Measurements from ENCODE around the gene CAVIN1. TPM values are rescaled to one million over a fixed set of nuclear protein-coding genes. Genes with fewer than 3 reads are reported as not detected.
A peak's percentile ranks its signal among the peaks of the same experiment; 100 is the strongest.
"Not testable (repeated sequence)": the region's sequence is repeated elsewhere in the genome, so short reads cannot be mapped to it uniquely, and the experiment has no call there.

Gene CAVIN1
- total RNA-seq, 1 donor from 2014 or later = 358 TPM

DNA sequence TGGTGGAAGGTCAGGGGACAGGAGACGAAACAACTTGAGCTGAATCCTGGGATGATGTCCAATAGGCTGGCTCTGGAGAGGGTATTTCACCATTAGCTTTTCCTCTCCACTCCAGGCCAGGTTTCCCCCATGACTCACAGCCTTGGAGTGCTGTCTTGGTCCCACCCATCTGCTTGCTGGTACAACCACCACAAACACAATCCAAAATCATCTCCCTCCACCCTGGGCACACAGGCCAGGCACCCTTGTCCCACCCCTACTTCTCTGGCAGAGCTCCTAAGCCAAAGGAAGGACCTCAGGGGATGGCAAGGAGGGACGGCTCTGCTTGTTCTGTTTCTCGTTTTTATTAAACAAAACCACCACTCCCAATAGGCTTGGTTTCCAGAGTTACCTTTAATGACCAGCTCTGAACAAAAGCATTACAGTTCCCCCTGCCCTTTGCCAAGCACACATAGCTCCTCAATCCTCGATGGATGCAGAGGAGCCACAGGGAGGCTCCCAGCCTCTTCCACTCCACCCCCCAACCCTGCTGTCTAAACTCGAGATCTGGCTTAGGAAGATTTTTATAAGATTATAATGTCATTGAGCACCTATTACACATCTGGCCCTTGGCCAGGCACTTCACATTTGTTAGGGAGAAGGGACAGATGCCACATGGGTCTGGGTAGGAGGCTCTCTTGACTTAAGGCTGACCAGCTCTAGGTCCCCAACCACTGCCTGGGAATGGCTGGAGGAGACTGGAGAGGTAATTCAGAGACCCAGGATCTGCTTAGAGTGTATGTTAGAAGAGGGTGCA lies 13.3 kb downstream of the CAVIN1 start:
- DNase-seq (ENCODE audit: low spot score) = no peak
- intact Hi-C loops (cut with DNase I) = loop anchor here (2.0 to 5.0 kb wide), 2 partner anchors 13 to 108 kb away; partner anchors contain the start of gene CAVIN1

DNA sequence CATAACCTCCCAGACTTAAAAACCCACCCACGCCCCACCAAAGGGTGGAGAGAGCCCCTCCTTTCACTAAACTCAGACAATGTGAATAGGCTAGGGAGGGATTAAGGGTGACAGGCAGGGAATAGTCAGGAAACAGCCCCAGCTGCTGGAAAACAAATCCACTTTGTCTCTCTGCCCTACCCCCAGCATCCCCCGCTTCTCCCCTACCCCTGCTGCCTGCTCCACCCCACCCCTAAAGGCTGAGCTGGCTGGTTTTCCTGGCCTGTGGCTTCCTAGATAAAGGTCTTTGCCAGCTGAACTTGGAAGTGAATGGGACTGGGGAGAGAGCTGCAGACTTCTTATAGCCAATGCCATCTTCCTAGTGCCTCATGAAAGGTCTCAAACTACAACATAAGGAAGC lies 15.0 kb downstream of the CAVIN1 start:
- DNase-seq (ENCODE audit: low spot score) = peak; percentile 80

DNA sequence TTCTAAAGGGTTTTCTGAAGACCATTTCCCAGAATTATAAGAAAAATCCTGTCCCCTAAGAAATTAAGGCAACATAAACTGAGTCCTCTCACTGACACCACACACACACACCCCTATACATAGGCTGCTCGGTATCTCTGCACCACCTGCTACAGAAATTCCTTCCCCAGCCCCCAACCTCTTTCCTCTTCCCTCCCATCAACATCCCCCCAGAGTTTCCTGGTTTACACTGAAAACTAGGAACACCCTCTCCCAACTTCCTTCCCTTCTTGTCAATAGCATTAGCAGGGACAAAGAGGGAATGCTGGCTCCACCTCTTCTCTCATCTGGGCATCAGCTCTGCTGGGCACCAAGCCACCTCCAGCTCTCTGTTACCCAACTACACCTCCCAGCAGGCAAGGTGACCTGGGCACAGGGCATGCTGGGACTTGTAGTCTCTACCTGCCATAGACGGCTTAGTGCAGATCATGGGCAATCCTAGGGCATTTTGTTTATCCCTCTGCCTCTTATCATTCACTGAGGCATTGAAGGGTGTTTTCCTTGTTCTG lies 15.7 kb downstream of the CAVIN1 start:
- peak; percentile 89 for DNase-seq (ENCODE audit: low spot score)
- intact Hi-C loops (cut with DNase I) = loop anchor here (2.0 to 5.0 kb wide), 3 partner anchors 19 to 110 kb away; partner anchors contain the start of gene STAT3

More for the DNA sequence above, 15.0 kb downstream of the CAVIN1 start:
- intact Hi-C loops (cut with DNase I) = loop anchor here (2.0 to 5.0 kb wide), 2 partner anchors 15 to 109 kb away; partner anchors contain the start of gene CAVIN1

DNA sequence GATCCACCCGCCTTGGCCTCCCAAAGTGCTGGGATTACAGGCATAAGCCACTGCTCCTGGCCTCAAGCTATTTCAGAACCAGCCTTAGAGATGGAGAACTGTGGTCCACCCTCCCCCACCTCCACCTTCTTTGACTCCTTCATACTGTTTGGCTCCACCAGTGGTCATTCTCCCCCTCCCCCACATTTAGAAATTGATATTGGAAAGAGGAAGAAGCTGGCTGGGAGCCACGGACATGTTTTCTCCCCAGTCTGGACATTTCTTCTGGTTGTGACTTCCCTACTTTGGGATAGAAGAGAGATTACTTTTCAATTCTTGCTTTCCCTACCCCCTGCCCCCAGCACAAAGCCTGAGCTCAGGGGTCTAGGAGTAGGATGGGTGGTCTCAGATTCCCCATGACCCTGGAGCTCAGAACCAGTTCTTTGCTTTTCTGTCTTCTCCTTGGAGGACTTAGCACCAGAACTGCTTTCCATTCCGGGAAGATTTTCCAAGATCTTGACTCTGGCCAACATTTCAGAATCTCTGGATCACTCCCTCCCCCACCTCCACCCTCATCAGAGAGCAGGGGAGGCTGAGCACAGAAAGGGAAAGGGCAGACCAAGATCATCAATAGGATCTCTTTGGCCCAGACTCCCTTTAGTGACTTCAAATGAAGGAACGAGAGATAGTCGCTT lies 16.3 kb downstream of the CAVIN1 start:
- DNase-seq (ENCODE audit: low spot score) = no peak
- intact Hi-C loops (cut with DNase I) = loop anchor here (2.0 to 5.0 kb wide), 3 partner anchors 18 to 111 kb away; partner anchors contain the start of gene STAT3

DNA sequence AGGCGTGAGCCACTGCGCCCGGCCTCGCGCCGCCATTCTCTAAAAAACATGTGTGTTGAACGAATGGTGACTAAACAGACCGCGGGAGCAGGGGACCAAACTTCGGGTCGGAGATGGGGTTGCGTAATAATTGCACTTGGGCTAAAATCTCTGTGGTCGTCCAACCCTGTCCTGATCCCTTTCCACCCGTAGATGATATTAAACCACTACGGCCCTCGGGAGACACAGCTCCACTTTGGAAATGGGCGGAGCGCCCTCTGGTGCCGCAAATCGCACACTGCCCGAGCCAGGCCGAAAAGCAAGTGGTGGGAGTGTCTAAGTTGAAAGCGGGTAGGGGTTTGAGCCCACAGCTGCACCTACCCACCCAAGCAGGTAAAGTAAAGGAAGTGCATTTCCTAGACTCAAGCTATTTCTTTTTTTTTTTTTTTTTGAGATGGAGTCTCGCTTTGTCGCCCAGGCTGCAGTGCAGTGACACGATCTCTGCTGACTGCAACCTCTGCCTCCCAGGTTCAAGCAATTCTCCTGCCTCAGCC lies 17.0 kb downstream of the CAVIN1 start:
- intact Hi-C loops (cut with DNase I) = loop anchor here (2.0 to 5.0 kb wide), 3 partner anchors 17 to 111 kb away; partner anchors contain the start of gene STAT3
- peak; percentile 92 for DNase-seq (ENCODE audit: low spot score)

DNA sequence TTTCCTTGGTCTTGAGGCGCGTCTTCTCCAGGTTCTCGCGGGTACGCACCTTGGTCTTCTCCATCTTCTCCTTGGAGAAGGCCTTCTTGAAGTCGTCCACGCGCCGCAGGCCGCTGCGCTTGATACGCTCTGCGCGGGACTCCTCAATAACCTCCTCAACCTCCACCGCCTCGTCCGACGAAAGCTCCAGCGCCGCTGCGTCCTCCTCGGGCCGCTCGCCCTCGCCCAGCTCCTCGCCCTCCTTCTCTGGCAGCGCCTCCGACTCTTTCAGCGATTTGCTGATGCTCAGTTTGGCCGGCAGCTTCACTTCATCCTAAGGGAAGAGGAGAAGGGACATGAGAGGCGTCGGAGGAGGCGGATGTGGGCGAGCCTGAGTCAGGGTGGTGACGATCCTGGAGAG lies 18.0 kb downstream of the CAVIN1 start:
- no peak for DNase-seq (ENCODE audit: low spot score)

DNA sequence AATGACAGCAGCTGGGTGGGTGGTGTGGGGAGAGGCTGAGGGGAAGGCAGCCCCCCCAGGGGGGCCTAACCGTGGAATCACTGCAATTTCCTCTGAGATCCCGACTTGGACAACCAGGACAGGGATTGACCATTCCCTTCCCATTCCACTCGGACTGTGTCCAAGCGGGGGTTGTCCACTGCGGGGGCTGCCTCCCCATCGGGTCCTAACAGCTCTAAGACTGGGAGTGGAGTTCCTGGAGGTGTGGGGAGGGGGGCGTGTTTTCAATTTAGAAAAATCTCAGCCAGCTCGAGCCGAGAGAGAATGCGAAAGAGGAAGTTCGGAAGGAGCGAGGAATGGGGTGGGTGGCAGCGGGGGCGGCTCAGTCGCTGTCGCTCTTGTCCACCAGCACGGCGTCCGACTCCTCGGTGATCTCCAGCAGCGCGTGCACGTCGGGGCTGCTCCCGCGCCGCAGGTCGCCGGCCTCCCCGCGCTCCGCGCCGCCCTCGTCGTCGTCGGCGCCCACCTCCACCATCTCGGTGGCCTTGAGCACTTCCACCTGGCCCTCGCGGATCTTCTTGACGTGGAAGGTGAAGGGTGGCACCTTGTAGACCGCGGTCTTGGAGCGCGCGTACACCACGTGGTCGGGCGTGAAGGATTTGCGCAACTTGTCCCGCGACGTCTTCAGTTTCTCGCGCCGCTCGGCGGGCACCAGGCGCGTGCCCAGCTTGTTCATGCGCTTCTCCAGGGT lies 18.6 kb downstream of the CAVIN1 start:
- no peak for DNase-seq (ENCODE audit: low spot score)

More for the DNA sequence above, 18.0 kb downstream of the CAVIN1 start:
- intact Hi-C loops (cut with DNase I) = loop anchor here (5.0 kb wide), 1 partner anchor 112 kb away; no protein-coding TSS in a partner anchor

DNA sequence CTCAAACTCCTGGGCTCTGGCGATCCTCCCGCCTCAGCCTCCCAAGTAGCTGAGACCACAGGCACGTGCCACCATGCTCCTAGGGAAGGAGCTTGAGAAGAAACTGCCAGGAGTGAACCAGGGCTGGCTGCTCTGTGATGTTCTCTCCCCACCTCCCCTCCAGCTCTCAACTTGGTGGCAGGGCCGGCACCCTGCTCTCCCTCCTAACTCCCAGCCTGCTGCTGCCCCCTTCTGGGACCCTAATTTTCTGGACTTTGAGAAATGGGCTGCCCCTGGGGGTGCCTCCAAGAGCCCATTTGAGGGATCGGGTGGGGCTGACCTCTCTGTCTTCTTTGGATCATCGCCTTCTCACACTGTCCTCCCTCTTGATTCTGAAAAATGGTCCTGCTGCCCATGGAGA lies 19.9 kb downstream of the CAVIN1 start:
- intact Hi-C loops (cut with DNase I) = no loop called here
- DNase-seq (ENCODE audit: low spot score) = no peak

More for the DNA sequence above, 18.6 kb downstream of the CAVIN1 start:
- intact Hi-C loops (cut with DNase I) = loop anchor here (5.0 kb wide), 1 partner anchor 113 kb away; no protein-coding TSS in a partner anchor

DNA sequence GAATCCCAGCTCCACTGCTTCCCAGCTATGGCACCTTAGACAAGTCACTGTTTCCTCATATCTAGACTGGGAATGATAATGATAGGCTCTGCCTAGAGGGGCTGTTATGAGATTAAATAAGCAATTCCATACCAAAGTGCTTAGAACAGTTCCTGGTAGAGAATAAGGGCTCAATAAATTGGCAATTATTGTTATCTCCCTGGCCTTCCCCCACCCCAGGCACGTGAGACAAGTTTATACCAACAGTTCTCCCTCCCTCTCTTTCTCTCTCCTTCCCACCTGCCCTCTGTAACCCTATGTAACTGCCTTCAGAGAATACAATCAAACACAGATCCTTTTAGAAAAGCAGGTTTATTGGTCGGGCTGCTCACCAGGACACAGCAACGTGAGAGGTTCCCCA lies 20.9 kb downstream of the CAVIN1 start:
- intact Hi-C loops (cut with DNase I) = no loop called here

DNA sequence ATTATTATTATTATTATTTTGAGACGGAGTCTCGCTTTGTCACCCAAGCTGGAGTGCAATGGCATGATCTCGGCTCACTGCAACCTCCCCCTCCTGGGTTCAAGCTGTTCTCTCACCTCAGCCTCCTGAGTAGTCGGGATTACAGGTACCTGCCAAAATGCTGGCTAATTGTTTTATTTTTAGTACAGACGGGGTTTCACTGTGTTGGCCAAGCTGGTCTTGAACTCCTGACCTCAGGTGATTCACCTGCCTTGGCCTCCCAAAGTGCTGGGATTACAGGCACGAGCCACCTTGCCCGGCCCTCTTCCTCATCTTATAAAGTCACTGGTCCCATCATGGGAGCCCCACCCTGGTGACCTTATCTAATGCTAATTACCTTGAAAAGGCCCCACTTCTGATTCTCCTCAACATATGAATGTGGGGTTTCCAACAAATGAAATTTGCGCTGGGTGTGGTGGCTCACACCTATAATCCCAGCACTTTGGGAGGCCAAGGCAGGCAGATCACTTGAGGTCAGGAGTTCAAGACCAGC lies 22.1 kb downstream of the CAVIN1 start:
- DNase-seq (ENCODE audit: low spot score); intact Hi-C loops (cut with DNase I): not testable (repeated sequence)

More for the DNA sequence above, 20.9 kb downstream of the CAVIN1 start:
- no peak for DNase-seq (ENCODE audit: low spot score)

DNA sequence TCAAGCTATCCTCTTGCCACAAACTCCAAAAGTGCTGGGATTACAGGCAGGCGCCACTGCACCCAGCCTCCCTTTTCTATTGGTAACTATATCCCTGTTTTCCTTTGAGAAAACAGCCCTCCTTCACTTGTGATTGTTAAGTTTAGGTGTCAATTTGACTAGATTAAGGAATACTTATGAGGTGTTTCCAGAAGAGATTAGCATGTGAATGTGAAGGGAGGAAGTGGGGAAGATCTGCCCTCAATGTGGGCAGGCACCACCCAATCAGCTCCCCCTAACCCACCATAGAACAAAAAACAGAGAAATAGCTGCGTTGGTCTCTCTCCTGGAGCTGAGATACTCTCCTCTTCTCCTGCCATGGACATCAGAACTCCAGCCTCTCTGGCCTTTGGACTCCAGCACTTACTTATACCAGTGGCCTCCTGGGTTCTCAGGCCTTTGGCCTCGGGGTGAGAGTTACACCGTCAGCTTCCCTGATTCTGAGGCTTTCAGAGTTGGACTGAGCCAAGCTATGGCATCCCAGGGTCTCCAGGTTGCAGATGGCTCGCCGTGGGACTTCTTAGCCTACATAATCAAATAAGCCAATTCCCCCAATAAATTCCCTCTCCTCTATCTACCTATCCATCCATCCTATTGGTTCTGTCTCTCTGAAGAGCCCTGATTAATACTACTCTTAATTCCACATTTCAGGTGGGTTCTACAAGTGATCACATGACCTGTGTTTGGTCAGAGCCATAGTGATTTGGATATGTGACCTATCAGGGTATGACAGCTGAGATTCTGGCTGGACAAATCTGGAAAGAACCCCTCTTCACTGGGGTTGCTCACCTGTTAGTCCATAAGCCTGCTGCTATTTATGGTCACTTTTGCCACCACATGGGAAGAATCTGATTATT lies 22.9 kb downstream of the CAVIN1 start:
- intact Hi-C loops (cut with DNase I) = no loop called here
- no peak for DNase-seq (ENCODE audit: low spot score)

DNA sequence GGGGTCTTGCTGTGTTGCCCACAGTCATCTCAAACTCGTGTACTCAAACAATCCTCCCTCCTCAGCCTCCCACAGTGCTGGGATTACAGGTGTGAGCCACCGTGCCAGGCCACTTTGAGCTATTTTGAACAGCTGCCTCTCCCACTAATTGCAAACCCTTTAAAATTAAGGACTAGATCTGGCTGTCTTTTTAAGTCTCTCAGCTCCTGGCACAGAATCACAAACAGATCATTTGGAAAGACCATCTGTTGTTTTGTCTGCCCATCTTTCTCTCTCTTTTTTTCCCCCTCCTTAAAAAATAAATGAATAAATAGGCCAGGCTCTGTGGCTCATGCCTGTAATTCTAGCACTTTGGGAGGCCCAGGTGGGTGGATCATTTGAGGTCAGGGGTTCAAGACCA lies 23.9 kb downstream of the CAVIN1 start:
- no peak for DNase-seq (ENCODE audit: low spot score)
- intact Hi-C loops (cut with DNase I) = no loop called here

DNA sequence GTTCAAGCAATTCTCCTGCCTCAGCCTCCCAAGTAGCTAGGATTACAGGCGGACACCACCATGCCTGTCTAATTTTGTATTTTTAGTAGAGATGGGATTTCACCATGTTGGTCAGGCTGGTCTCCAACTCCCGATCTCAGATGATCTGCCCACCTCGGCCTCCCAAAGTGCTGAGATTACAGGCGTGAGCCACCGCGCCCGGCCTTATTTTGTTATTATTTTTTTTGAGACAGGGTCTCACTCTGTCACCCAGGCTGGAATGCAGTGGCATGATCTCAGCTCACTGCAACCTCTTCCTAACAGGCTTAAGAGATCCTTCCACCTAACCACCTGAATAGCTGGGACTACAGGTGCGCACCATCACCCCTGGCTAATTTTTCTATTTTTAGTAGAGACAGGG lies 27.5 kb downstream of the CAVIN1 start:
- DNase-seq (ENCODE audit: low spot score); intact Hi-C loops (cut with DNase I): not testable (repeated sequence)

DNA sequence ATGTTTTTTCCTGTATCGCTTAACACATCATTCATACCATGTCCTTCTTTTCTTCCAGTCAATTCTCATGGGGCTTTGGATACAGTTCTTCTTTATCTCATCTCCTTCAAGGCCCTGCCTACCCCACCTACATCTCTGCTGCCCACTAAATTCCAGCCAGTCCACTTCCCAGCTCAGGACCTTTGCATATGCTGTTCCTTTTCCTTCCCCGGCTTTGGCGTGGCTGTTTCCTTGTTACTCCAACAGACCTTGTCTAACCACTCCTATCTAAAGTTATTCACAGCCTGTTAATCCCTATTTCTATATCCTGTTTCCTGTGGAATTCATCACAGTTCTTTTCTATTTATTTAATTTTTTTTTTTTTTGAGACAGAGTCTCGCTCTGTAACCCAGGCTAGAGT lies 28.2 kb downstream of the CAVIN1 start:
- intact Hi-C loops (cut with DNase I) = no loop called here
- DNase-seq (ENCODE audit: low spot score) = no peak

DNA sequence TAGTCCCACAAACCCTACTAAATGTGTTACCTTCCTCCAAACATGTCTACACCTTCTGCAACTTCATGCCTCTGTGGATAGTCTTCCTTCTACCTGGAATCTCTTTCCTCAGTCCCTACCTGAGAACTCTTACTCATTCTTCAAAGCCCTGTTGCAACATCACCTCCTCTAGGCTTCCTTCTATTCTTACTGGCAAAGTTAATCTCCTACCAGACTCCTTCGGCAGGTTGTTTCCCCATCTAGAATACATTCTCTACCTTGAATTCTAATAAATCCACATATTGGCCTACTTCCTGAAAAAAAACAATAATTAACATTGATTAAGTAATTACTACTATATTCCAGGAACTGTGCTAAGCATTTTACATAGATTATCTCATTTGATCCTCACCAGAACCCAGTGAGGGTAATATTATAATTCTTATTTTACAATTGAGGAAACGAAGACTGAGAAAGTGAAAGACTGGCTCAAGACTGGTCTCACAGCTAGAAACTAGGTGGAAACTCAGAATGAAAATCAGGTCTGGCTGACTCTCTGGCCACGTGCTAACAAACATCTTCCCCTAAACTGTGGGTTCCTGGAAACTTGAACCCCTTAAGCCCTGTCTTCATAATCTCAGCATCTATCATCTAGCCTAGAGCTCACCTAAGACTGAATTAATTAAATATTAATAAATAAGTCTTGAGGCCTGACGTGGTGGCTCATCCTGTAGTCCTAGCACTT lies 30.2 kb downstream of the CAVIN1 start:
- intact Hi-C loops (cut with DNase I) = no loop called here

DNA sequence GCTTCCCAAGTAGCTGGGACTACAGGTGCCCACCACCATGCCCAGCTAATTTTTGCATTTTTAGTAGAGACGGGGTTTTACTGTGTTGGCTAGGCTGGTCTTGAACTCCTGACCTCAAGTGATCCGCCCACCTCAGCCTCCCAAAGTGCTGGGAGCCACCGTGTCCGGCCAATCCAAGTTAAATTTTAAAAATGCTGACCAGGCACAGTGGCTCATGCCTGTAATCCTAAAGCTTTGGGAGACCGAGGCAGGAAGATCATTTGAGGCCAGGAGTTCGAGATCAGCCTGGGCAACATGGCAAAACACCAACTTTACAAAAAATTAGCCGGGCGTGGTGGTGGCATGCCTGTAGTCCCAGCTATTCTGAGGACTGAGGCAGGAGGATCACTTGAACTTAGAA lies 31.6 kb downstream of the CAVIN1 start:
- intact Hi-C loops (cut with DNase I); DNase-seq (ENCODE audit: low spot score): not testable (repeated sequence)

More for the DNA sequence above, 30.2 kb downstream of the CAVIN1 start:
- DNase-seq (ENCODE audit: low spot score) = no peak

DNA sequence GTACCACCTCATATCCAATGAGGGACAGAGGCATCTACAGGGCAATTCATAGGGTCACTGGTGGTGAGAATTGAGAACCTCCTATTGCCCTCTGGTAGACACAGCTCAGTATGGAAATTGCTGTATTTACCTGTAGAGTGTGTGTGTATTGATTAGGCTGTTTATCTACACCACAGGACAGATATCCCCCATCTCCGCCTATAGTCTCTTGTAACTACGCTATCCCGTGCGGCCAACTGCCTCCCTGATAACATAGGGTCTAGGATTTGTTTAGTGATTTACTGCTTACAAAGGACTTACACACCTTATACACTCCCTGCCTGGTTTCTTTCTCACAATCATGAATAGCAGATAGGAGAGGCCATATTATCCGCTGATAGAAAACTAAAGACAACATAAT lies 33.2 kb downstream of the CAVIN1 start:
- no peak for DNase-seq (ENCODE audit: low spot score)
- intact Hi-C loops (cut with DNase I) = loop anchor here (2.0 kb wide), 2 partner anchors 17 to 33 kb away; partner anchors contain the start of gene CAVIN1

Data from cardiac septum (tissue), 1 donor.